ENCODE measurements around the gene RNF220. TPM values are rescaled to one million over a fixed set of nuclear protein-coding genes. Genes with fewer than 3 reads are reported as not detected.

The RNF220 gene
- total and polyA plus RNA-seq, 2 donors (not counting 3 experiments of a cell fraction or from before 2014, with no cell fraction given), result 62.7 to 66.6 TPM

DNA sequence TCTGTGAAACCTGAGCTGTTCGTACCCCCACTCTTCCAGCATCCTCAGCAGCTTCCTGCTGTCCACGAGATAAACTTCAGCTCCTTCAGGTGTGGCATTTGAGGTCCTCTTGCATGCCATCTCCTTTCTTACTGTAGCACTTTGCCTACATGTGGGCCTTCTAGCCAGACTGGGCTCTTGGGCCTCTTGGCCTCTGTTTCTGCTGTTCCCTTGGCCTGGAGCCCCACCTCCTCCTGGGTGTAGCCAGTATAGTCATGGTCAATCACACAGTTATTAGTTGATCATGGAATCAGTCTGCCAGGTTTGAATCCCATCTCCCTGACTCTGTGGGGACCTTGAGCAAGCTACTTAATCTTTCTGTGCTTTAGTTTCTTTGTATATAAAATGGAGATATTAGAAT is 242.8 kb downstream of the RNF220 start:
- ChIA-PET POLR2A (no interaction called here), CTCF (interaction anchor here (0.8 to 2.0 kb wide), 2 partner anchors 16 to 38 kb away, joined by 3 to 5 read pairs; no protein-coding TSS in a partner anchor)
- BruUV-seq (replicated peaks), result no TSS peak
- dilution Hi-C loops (cut with MboI; ENCODE audit: extremely low pct_ligation_motif_present, low sequenced_read_pairs), result no loop called here
- Histone ChIP-seq H3K4me1 (ENCODE audit: control insufficient read depth, extremely low read depth, insufficient read depth, low read length) (no peaks in the 10 kb centered on the region), H3K36me3 (ENCODE audit: control insufficient read depth in 2 of 2, extremely low read depth in 1 of 2, insufficient read depth in 2 of 2, low read length in 2 of 2) (peaks cover 0 to 48% of the 10 kb centered on the region in 2 experiments), H3K27ac (ENCODE audit: insufficient read depth, low read depth, low read length) (no peak overlapping the region), H3K79me2 (ENCODE audit: control insufficient read depth, insufficient read depth, low read length) (no peaks in the 10 kb centered on the region), H3K27me3 (ENCODE audit: control insufficient read depth in 2 of 2, insufficient read depth in 2 of 2, low read length in 2 of 2) (no peaks in the 10 kb centered on the region), H3K9me3 (replicated peaks; ENCODE audit: control insufficient read depth, insufficient read depth, low read length) (no peaks in the 10 kb centered on the region), H3K9ac (replicated peaks; ENCODE audit: extremely low read depth, insufficient read depth, low read length) (no peak overlapping the region), H3K4me2 (ENCODE audit: insufficient read depth, low read length) (no peak overlapping the region), H4K20me1 (replicated peaks; ENCODE audit: control insufficient read depth, extremely low read depth, insufficient read depth, low read length) (no peaks in the 10 kb centered on the region), H2AFZ (ENCODE audit: low read depth, low read length) (no peak overlapping the region), H3K9me1 (replicated peaks; ENCODE audit: control insufficient read depth, extremely low read depth, insufficient read depth, low read length) (no peaks in the 10 kb centered on the region), H3K4me3 (replicated peaks in 1 of 3; ENCODE audit: insufficient read depth in 1 of 3, low read depth in 1 of 3, low read length in 3 of 3) (no peak overlapping the region)
- FAIRE-seq (no peak), DNase-seq (ENCODE audit: low read depth, low spot score) (no peak)
- TF ChIP-seq, protein P1, sequence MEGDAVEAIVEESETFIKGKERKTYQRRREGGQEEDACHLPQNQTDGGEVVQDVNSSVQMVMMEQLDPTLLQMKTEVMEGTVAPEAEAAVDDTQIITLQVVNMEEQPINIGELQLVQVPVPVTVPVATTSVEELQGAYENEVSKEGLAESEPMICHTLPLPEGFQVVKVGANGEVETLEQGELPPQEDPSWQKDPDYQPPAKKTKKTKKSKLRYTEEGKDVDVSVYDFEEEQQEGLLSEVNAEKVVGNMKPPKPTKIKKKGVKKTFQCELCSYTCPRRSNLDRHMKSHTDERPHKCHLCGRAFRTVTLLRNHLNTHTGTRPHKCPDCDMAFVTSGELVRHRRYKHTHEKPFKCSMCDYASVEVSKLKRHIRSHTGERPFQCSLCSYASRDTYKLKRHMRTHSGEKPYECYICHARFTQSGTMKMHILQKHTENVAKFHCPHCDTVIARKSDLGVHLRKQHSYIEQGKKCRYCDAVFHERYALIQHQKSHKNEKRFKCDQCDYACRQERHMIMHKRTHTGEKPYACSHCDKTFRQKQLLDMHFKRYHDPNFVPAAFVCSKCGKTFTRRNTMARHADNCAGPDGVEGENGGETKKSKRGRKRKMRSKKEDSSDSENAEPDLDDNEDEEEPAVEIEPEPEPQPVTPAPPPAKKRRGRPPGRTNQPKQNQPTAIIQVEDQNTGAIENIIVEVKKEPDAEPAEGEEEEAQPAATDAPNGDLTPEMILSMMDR (IDR thresholded peaks at IDR 0.05; ENCODE audit: extremely low read depth in 1 of 2, insufficient read depth in 1 of 2, low read depth in 1 of 2, low read length in 2 of 2), result no peak
- TF ChIP-seq EZH2 (IDR thresholded peaks at IDR 0.05; ENCODE audit: borderline replicate concordance, low read depth, low read length, severe bottlenecking) (no peak), JUN (IDR thresholded peaks at IDR 0.05; ENCODE audit: borderline replicate concordance, insufficient read depth, insufficient read length, low read depth) (no peak), GATA2 (IDR thresholded peaks at IDR 0.05; ENCODE audit: insufficient read depth, insufficient read length, low read depth, low read length) (no peak), FOS (IDR thresholded peaks at IDR 0.05; ENCODE audit: borderline replicate concordance, insufficient read depth, low read length) (no peak), MYC (IDR thresholded peaks at IDR 0.05; ENCODE audit: low read depth, low read length) (no peak), POLR2A (IDR thresholded peaks at IDR 0.05; ENCODE audit: low read depth, low read length) (no peak), POLR2AphosphoS5 (IDR thresholded peaks at IDR 0.05; ENCODE audit: insufficient read depth, low read depth, low read length) (no peak)
- TF ChIP-seq, protein P2, sequence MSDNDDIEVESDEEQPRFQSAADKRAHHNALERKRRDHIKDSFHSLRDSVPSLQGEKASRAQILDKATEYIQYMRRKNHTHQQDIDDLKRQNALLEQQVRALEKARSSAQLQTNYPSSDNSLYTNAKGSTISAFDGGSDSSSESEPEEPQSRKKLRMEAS (IDR thresholded peaks at IDR 0.05; ENCODE audit: insufficient read depth, insufficient read length), result no peak
- intact Hi-C loops (cut with micrococcal nuclease), result no loop called here
